NCI-H146 (cell line): ENCODE results near the gene CLEC18C.
"Not testable (repeated sequence)": the region's sequence is repeated elsewhere in the genome, so short reads cannot be mapped to it uniquely, and the experiment has no call there.

Source experiments
- DNase-seq: peaks from one replicate; lab custom pipeline; 2025; lab: John Stamatoyannopoulos, UW

Gene CLEC18C

GRCh38 chr16:70173212-70173837 lies at the start of gene CLEC18C:
Gene CLEC18C, plus strand, starts transcription at chr16:70173787. Its CDS starts 492 bp downstream, at chr16:70174279.
- not testable (repeated sequence) for DNase-seq

- not testable (repeated sequence) for DNase-seq
Measured at GRCh38 chr16:70123822-70124221, 49.8 kb upstream of the CLEC18C start.

- not testable (repeated sequence) for DNase-seq
Measured at GRCh38 chr16:70126226-70126625, 47.4 kb upstream of the CLEC18C start.

GRCh38 chr16:70127706-70128105 lies 45.9 kb upstream of the CLEC18C start:
- not testable (repeated sequence) for DNase-seq

GRCh38 chr16:70128844-70129243 lies 44.7 kb upstream of the CLEC18C start:
- not testable (repeated sequence) for DNase-seq

GRCh38 chr16:70135796-70136195 lies 37.8 kb upstream of the CLEC18C start:
- DNase-seq, result not testable (repeated sequence)

- not testable (repeated sequence) for DNase-seq
Measured at GRCh38 chr16:70136595-70136994, 37.0 kb upstream of the CLEC18C start.

GRCh38 chr16:70142739-70143138 lies 30.8 kb upstream of the CLEC18C start:
- DNase-seq, result not testable (repeated sequence)

GRCh38 chr16:70143231-70143895 lies 30.2 kb upstream of the CLEC18C start:
- not testable (repeated sequence) for DNase-seq

GRCh38 chr16:70147853-70148252 lies 25.7 kb upstream of the CLEC18C start:
- DNase-seq, result not testable (repeated sequence)

GRCh38 chr16:70148453-70148852 lies 25.1 kb upstream of the CLEC18C start:
- not testable (repeated sequence) for DNase-seq

- DNase-seq, result not testable (repeated sequence)
Measured at GRCh38 chr16:70149296-70149695, 24.3 kb upstream of the CLEC18C start.

GRCh38 chr16:70151391-70151790 lies 22.2 kb upstream of the CLEC18C start:
- DNase-seq, result no peak

GRCh38 chr16:70151941-70152509 lies 21.6 kb upstream of the CLEC18C start:
- no peak for DNase-seq

GRCh38 chr16:70152578-70153302 lies 20.8 kb upstream of the CLEC18C start:
- DNase-seq, result no peak

- not testable (repeated sequence) for DNase-seq
Measured at GRCh38 chr16:70154736-70155135, 18.9 kb upstream of the CLEC18C start.

- DNase-seq, result no peak
Measured at GRCh38 chr16:70156207-70156978, 17.2 kb upstream of the CLEC18C start.

- DNase-seq, result no peak
Measured at GRCh38 chr16:70157105-70157476, 16.5 kb upstream of the CLEC18C start.

GRCh38 chr16:70157477-70158260 lies 15.9 kb upstream of the CLEC18C start:
- no peak for DNase-seq

GRCh38 chr16:70158261-70158939 lies 15.2 kb upstream of the CLEC18C start:
- DNase-seq, result no peak
